Measurements from ENCODE around the gene FRY.

The FRY gene

DNA sequence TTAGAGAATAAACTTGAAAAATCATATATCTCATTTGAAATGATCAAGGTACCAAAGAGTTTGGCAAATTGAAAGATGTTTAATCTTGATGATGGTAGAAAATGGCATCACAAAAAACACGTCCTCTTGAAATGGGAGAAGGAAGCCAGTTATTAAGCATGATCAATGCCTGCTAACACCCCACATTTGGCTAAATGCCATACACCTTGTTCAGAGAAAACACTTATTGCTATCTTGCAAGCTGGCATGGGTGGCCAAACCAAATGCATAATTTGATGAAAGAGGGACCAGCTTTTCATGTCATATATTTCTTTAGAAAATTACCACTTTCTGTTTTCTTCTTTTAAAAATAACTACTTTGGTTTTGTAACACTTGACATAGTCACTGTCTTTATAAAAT, 142.3 kb downstream of the FRY start:
- no peak for DNase-seq (ENCODE audit: low read depth in 2 of 2)

DNA sequence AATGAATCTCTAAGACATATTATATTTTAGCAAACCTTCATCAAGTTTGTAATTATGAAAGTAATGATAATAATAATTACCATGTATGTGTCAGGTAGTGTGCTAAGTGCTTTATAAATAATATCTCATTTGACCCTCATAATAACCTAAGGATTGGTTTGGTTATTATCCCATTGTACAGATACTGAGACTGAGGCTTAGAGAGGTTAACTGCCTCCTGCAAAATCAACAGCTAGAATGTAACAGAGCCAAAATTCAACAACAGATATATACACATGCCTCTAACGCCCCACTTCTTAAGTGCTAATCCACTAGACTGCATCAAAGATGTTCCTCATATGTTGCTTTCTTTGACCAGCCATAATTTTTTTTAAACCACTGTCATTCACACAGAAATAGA, 142.8 kb downstream of the FRY start:
- no peak for DNase-seq (ENCODE audit: low read depth in 2 of 2)

DNA sequence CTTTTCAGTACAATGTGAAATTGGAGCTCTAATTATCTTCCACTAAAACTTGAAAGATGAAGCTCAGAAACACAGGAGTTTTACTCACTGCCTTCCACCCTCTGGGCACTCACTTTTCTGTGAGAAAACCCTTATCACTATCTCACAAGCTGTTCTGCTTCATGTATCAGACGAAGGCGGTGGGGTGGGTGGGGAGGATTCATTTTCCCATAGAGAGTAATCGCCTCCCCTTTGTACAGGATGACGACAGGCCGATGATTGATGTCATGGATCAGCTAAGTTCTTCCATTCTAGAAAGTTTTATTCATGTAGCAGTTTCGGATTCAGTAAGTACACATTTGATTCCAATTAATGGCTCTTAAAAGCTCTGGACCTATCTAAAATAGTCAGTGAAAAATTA, 143.7 kb downstream of the FRY start:
- DNase-seq (ENCODE audit: low read depth in 2 of 2): no peak

- no peak for DNase-seq (ENCODE audit: low read depth in 2 of 2)
Observed at GRCh38 chr13:32175943-32176342, 144.4 kb downstream of the FRY start.

DNA sequence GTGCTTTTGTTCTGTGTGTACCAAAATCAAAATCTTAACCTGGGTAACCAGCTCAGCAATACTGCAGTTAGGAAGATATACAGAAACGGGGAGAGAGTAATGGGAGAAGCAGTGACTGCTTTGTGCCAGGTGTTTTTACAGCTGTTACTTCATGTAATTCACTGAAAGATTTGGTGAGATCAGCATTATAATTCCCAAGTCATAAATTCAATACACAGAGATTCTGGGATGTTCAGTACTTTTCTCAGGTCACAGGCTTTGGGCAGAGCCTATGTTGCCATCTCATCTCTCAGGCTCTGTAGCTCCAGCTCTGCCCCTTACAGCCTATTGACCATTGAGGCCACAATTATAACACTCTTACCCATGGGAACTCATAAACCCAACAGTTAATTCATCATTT, 145.1 kb downstream of the FRY start:
- no peak for DNase-seq (ENCODE audit: low read depth in 2 of 2)

DNA sequence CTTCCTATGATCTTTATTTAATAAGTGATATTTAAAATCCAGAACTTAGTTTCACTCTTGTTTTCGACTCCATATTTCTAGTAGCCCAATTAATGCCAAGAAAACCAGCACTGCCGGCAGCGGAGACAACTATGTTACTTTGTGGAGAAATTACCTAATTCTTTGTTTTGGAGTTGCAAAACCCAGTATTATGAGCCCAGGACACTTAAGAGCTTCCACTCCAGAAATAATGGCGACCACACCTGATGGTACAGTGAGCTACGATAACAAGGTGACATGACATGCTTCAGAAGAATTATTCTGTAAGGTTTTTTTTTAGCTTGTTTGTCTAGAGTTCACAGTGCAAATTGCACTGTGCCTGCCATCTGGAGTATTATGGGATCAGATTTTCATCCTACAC, 147.2 kb downstream of the FRY start:
- DNase-seq (ENCODE audit: low read depth in 2 of 2): no peak

DNA sequence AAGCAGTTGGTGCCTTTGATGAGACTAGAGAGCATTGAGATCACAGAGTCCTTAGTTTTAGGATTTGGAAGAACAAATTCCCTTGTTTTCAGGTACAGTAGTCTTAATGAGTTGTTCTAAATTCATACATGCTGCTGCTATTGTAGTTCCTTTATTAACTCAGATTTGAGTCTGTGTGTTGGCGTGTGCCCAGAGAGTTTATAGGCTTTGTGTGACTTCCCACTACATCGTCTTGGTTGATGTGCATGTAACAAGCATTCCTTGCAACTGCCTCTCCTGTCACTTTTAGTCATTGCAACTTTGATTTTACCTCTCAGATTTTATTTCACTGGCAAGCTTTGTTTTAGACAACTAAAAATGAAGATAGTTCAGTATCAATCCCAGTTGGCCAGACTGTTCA, 148.1 kb downstream of the FRY start:
- no peak for DNase-seq (ENCODE audit: low read depth in 2 of 2)

DNA sequence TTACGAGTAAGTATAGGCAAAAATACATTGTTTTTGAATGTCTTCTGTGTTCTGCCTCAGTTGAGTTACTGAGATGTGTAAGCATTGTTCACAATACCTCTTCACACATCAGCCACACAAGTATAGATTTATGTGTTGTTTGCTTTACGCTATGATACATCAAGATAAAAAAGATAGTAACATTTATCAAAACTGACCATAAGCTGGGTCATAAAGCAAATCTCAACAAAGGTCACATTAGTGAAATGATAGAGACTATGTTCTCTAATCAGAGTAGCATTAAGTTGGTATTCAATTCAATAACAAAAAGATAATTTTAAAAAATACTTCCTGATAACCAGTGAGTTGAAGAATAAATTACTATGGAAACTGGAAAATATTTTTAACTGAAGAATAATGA, 156.1 kb downstream of the FRY start:
- DNase-seq (ENCODE audit: low read depth in 2 of 2): no peak

DNA sequence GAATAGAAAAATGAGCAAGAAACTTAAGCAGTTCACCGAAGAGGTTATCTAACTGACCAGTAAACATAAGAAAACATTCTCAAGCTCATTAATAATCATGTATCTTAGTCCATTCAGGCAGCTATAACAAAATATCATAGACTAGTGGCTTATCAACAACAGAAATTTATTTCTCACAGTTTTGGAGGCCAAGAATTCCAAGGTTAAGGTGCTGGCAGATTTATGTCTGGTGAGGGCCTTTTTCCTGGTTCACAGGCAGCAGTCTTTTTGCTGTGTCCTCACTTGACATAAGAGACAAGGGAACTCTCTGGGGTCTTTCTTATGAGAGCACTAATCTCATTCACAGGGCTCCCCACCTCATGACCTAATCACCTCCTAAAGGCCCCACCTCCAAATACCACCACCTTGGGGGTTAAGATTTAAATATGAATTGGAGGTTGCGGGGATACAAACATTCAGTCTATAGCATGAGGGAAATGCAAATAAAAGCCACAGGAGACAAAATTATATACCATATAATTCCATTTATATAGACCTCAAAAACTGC, 160.0 kb downstream of the FRY start:
- peak in 1 of 2 experiments; percentile 17 for DNase-seq (ENCODE audit: low read depth in 2 of 2)

DNA sequence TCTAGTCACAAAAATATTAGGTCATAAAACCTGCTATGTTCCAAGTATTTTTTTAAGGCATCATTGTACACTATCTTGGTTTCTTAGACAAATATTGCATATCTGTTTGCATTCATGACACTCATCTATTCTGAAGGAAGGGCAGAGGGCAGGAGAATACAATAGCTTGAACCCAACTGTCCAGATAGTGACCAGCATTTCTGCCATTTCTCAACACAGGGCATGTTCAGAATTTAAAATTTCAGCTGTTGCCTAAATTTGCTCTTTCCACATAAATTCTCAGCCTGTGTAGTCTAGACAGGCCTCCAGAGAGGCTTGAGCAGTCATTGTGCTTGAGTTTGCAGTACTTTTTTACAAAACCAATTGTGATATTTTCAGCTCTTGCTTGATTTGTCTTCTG, 164.1 kb downstream of the FRY start:
- DNase-seq (ENCODE audit: low read depth in 2 of 2): no peak

GRCh38 chr13:32199168-32199567, 167.6 kb downstream of the FRY start:
- DNase-seq (ENCODE audit: low read depth in 2 of 2): no peak

DNA sequence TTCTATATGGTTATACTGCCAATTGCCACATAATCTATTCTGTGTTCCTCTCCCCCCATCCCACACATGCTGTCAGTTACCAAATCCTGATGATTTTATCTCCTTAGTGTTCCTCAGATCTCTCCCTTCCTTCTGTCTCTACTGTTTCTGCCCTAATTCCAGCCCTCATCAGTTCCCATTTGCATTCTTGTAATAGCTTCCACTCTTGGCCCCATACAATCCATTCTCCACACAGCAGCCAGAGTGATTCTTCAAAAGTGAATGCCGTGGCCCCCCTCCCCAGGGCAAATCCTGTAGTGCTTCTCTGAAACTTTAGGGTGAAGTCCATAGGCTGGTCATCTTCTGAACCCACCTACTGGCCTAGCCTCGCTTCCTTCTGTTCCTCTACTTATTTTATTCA, 169.2 kb downstream of the FRY start:
- no peak for DNase-seq (ENCODE audit: low read depth in 2 of 2)

DNA sequence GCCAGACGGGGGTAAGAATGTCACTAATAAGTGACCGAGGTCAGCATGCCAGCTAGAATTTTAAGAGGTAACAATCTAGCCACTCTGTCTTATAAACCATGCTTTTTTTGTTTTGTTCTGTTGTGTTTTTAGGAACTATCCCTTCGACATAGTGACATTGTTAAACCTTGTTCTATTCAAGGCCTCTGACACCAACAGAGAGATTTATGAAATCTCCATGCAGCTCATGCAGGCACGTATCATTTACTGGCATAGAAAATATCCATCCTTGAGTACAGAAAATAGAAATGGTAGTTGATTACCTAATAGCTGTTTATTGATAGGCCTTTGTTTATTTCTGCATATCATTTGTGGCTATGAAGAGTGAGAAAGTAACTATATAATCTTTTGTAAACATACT, 170.2 kb downstream of the FRY start:
- DNase-seq (ENCODE audit: low read depth in 2 of 2): no peak

- no peak for DNase-seq (ENCODE audit: low read depth in 2 of 2)
Observed at GRCh38 chr13:32202268-32202667, 170.7 kb downstream of the FRY start.

- DNase-seq (ENCODE audit: low read depth in 2 of 2): no peak
Observed at GRCh38 chr13:32203221-32203620, 171.6 kb downstream of the FRY start.

DNA sequence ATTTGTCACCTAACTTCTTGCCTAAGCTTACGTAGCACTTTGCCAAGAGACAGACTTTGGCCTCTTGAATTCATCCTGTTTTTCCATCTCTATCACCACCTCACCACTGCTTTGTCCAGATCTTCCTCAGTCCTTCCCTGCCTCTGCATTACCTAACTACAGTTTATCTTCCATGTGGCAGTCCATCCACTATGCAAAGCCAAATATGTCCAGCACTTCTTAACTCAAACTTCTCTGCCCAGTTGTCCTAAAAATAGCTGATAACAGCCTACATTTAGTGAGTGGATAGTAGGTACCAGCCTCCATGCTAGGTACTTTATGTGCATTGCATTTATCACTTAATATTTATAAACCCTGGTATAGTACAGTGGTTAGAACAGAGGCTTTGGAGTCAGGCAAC, 172.2 kb downstream of the FRY start:
- no peak for DNase-seq (ENCODE audit: low read depth in 2 of 2)

GRCh38 chr13:32205431-32206096, 174.0 kb downstream of the FRY start:
- no peak for DNase-seq (ENCODE audit: low read depth in 2 of 2)

DNA sequence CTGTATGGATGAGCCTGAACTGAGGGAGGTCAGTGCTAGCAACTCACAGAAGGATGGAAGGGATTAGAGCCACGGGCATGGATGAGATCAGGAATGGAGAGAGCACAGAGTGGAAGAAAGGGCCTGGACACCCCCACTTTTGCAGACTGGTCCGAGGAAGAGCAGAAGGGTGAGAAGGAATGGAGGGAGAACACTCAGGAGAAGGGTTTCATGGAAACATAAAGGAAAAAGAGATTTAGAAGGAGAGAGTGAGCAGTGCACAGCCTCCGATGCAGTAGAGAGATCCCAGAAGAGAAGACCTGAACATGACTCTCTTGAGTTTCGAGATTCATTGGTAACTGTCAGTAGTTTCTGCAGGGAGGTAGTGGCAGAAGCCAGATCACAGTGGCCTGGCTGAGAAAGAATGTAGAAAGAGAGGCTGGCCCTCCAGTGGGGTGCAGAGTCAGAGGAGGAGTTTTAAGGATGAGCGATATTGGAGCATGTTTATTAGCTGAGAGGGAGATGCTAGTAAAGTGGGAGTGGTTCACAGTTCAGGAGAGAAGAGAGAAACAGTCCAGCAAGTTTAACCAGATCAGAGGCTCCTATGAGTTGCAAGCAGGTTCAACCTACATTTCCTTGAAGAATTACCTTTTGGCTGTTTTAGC, 174.6 kb downstream of the FRY start:
- no peak for DNase-seq (ENCODE audit: low read depth in 2 of 2)

- DNase-seq (ENCODE audit: low read depth in 2 of 2): no peak
Observed at GRCh38 chr13:32208860-32209259, 177.3 kb downstream of the FRY start.

GRCh38 chr13:32209652-32210051, 178.1 kb downstream of the FRY start:
- no peak for DNase-seq (ENCODE audit: low read depth in 2 of 2)

GRCh38 chr13:32210101-32210500, 178.5 kb downstream of the FRY start:
- no peak for DNase-seq (ENCODE audit: low read depth in 2 of 2)

DNA sequence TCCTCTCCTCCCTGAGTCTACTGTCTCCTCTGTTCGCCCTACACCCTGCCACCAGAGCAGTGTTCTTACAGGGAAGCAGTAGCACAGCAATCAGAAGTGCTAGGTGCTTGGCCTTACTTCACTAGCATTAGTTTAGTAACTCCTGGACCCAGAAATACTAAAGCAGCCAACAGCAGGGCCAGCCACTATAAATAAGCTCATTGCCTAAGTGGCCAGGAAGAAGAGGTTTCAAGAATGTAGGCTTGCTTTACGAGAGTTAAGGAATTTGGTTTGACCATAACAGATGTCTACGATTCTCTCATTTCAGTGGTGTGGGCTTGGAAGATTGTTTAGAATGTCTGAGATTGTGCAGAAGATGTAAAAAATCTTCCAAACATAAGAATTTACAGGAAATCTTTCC, 180.2 kb downstream of the FRY start:
- DNase-seq (ENCODE audit: low read depth in 2 of 2): peak; percentile 91 to 92

DNA sequence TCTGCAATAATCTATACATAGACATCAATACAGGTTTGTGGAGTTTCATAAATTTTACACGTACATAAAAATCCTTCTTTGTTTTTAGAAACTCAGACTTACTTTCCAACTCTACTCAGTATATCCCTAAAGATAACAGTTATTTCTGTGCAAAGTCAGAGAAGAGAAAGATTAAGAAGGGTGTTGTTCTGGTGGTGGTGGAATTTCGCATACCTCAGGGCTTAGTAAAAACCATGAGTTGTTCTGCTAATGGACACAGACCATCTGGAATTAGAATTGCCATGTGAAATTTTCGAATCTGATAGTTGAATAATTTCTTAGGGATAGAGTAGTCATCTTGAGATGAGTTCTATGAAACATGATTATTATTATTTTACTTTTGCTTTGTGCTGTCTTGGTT, 180.8 kb downstream of the FRY start:
- DNase-seq (ENCODE audit: low read depth in 2 of 2): peak; percentile 66 to 68

DNA sequence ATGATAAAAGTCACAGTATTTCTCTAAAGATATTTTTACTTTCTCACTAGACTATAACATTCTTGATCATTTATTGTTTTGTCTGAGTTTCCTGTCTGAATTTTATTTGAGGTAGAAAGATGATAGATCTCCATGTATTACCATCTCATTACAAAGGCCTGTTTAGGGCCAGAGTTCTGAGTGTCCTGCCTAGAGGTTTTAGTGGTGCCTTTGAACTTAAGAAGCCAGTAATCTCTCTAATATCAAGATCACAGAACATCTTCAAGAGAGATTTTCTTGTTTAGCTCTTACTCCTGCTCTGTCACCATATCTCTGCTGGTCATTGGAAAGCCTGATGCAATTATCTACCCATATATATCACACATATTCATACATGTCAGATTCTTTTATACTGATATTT, 182.1 kb downstream of the FRY start:
- DNase-seq (ENCODE audit: low read depth in 2 of 2): no peak

Data from fibroblast of skin of left biceps (primary cell).